K562 (cell line): ENCODE data around the gene HOXA9. TPM values are rescaled to one million over a fixed set of nuclear protein-coding genes. Genes with fewer than 3 reads are reported as not detected.

Experiments used
- ATAC-seq: fragments of 200-7000 bp; cut with Tn5 transposase; 3 replicates; pipeline ENCODE4 v1.9.1; 2020; ENCODE audit warnings: moderate library complexity
- BruUV-seq: library from RNA; stranded (reverse); fragments of 400-500 nt; replicated peaks from 2 replicates; lab custom pipeline; 2021; lab: Mats Ljungman, UMichigan
- CTCF ChIA-PET: fragments of 300-600 bp; formaldehyde crosslinking; extraction: SDS; loops from one replicate; lab custom pipeline; 2021; ENCODE audit warnings: low intra/inter-chr PET ratio; lab: Yijun Ruan, JAX
- POLR2A ChIA-PET: fragments of 300-600, 350-650 bp; sonication (Branson Sonifier 250); formaldehyde crosslinking; extraction: SDS; loops from one replicate; lab custom pipeline; 2021; ENCODE audit warnings: antibody characterized with exemption, inconsistent platforms; lab: Yijun Ruan, JAX
- DNase-seq, 4 experiments: peaks; one replicate each; pipeline versions ENCODE4 v3.0.0 to v3.0.0-alpha.2; 2011 to 2018; ENCODE audit warnings: low spot score in 3 of 4, mixed read lengths in 3 of 4; ENCODE audit errors: extremely low read depth in 1 of 4
- FAIRE-seq: peaks from 2 replicates; lab custom pipeline; 2011; peaks lifted over from hg19 to GRCh38; lab: Jason Lieb, UNC
- H2AFZ ChIP-seq: 2 replicates; pipeline ENCODE4 v1.6.0; 2011; ENCODE audit warnings: low read depth, low read length, control low read depth, inconsistent platforms
- H3K27ac ChIP-seq: fragments of 200-600 bp; 3 replicates; pipeline ENCODE4 v1.8.0; 2011; ENCODE audit warnings: low read depth, mild to moderate bottlenecking, control low read depth, inconsistent platforms, low read length, moderate library complexity, mixed read lengths; ENCODE audit errors: extremely low read depth
- H3K27me3 ChIP-seq, 2 experiments: fragments of 300-600 bp in 1 of 2; 2 replicates in 1 of 2; 3 replicates in 1 of 2; pipeline versions ENCODE4 v1.6.0 to v1.8.0; 2011; ENCODE audit warnings: inconsistent platforms in 2 of 2, low read length in 2 of 2, mild to moderate bottlenecking in 1 of 2, mixed read lengths in 1 of 2, moderate library complexity in 1 of 2; ENCODE audit not compliant: control insufficient read depth in 2 of 2, insufficient read depth in 2 of 2
- H3K36me3 ChIP-seq: fragments of 300-600 bp; 3 replicates; pipeline ENCODE4 v1.8.0; 2011; ENCODE audit warnings: mild to moderate bottlenecking, low read length, inconsistent platforms; ENCODE audit not compliant: control insufficient read depth, insufficient read depth
- H3K4me1 ChIP-seq, 2 experiments: fragments of 200-600 bp in 1 of 2; replicated peaks in 1 of 2; 2 replicates in 1 of 2; 3 replicates in 1 of 2; pipeline versions ENCODE4 v1.5.1 to v1.8.0; 2011; ENCODE audit warnings: inconsistent platforms in 2 of 2, low read length in 2 of 2, mild to moderate bottlenecking in 1 of 2, mixed read lengths in 1 of 2, moderate library complexity in 1 of 2; ENCODE audit not compliant: control insufficient read depth in 2 of 2, insufficient read depth in 2 of 2
- H3K4me2 ChIP-seq: 2 replicates; pipeline ENCODE4 v1.6.1; 2011; ENCODE audit warnings: low read length, control low read depth, inconsistent platforms, mixed read lengths; ENCODE audit not compliant: insufficient read depth
- H3K4me3 ChIP-seq: fragments of 200-600 bp; sonication (generic), shearing (Covaris generic); 2 replicates; pipeline ENCODE4 v1.5.1; 2016; ENCODE audit warnings: control low read depth, inconsistent platforms
- H3K79me2 ChIP-seq: fragments of 200-600 bp; 3 replicates; pipeline ENCODE4 v1.8.0; 2011; ENCODE audit warnings: low read length, inconsistent platforms; ENCODE audit not compliant: control insufficient read depth, insufficient read depth
- H3K9ac ChIP-seq, 2 experiments: 2 replicates each; pipeline versions ENCODE4 v1.6.0 to v1.6.1; 2011; ENCODE audit warnings: low read depth in 2 of 2, low read length in 2 of 2, control low read depth in 1 of 2, inconsistent platforms in 1 of 2, mild to moderate bottlenecking in 1 of 2, mixed read lengths in 1 of 2; ENCODE audit not compliant: insufficient read depth in 1 of 2
- H3K9me1 ChIP-seq: one replicate; pipeline ENCODE4 v1.6.0; 2011; ENCODE audit warnings: inconsistent platforms, mild to moderate bottlenecking, low read length, moderate library complexity; ENCODE audit not compliant: control insufficient read depth, insufficient read depth
- H3K9me3 ChIP-seq: replicated peaks from 2 replicates; pipeline ENCODE4 v1.5.1; 2011; ENCODE audit warnings: low read depth, low read length, inconsistent platforms; ENCODE audit not compliant: control insufficient read depth, insufficient read depth
- H4K20me1 ChIP-seq: replicated peaks from 2 replicates; pipeline ENCODE4 v1.6.1; 2011; ENCODE audit warnings: low read length, inconsistent platforms, mixed read lengths; ENCODE audit not compliant: control insufficient read depth, insufficient read depth
- GTF2E2 ChIP-seq: fragments of 200-800 bp; sonication (Bioruptor generic); IDR thresholded peaks from 2 replicates; pipeline ENCODE4 v1.6.1; 2016; ENCODE audit warnings: missing genetic modification characterization, missing compliant biosample characterization
- KDM5B ChIP-seq: fragments of 200-600 bp; sonication (generic); IDR thresholded peaks from 2 replicates; pipeline ENCODE4 v1.6.1; 2012; ENCODE audit warnings: low read depth, mild to moderate bottlenecking, moderate library complexity, low read length, control low read depth, inconsistent platforms; ENCODE audit not compliant: insufficient replicate concordance
- U2AF2 ChIP-seq: fragments of 200-400 bp; formaldehyde crosslinking; optimal IDR thresholded peaks from 2 replicates; pipeline ENCODE3; 2017; ENCODE audit warnings: low read depth, mild to moderate bottlenecking, low read length
- ZNF232 ChIP-seq: sonication (generic); formaldehyde crosslinking; IDR thresholded peaks from 2 replicates; pipeline ENCODE4 v1.8.0; 2022; ENCODE audit warnings: mild to moderate bottlenecking, missing genetic modification reagents
- ZNF507 ChIP-seq: conservative IDR thresholded peaks from 2 replicates; pipeline ENCODE4 v1.6.1; 2017; ENCODE audit warnings: missing genetic modification characterization, missing compliant biosample characterization
- ZNF512 ChIP-seq: IDR thresholded peaks from 2 replicates; pipeline ENCODE4 v1.6.1; 2016; ENCODE audit warnings: missing genetic modification characterization, missing compliant biosample characterization
- WGBS: fragments of 100-300 bp; shearing (Covaris generic); methylation state at CpG from one replicate; pipeline ENCODE4 v1.1.6; 2016; ENCODE audit warnings: low coverage, mixed read lengths; ENCODE audit not compliant: insufficient coverage; ENCODE audit errors: missing lambda C conversion rate; 5-methylcytosine and 5-hydroxymethylcytosine counted together
- in situ Hi-C: fragments of 300-500 bp; cut with MboI; formaldehyde crosslinking; loops from 4 replicates; pipeline ENCODE4 v1.15.0; 2018; ENCODE audit warnings: inconsistent platforms, mixed read lengths
- intact Hi-C: fragments of 100-400 bp; cut with micrococcal nuclease; formaldehyde crosslinking; loops from 2 replicates; pipeline ENCODE4 v1.14.2; 2022
- polyA plus RNA-seq, 8 experiments: library from polyadenylated mRNA; depleted of rRNA in 4 of 8; stranded (reverse) in 5 of 8; unstranded in 3 of 8; fragments of >200 nt; fragmentation: Nextera tagmentation in 2 of 8; fragmentation: Illumina TruSeq in 1 of 8; extraction: Ambion mirVana in 2 of 8; extraction: Trizol in 1 of 8; gene quantifications; 2 replicates each; pipeline versions ENCODE4 v1.2.1 to v1.2.3, GENCODE V29; 2011 to 2014; ENCODE audit warnings: inconsistent platforms in 1 of 8, missing spikeins in 1 of 8
- total RNA-seq, 7 experiments: library from RNA; depleted of rRNA in 6 of 7; stranded (reverse); fragments of >200 nt in 6 of 7; fragmentation: Illumina TruSeq in 2 of 7; extraction: Trizol in 2 of 7; gene quantifications; 2 replicates each; pipeline versions ENCODE4 v1.2.1 to v1.2.3, GENCODE V29; 2011 to 2021; ENCODE audit warnings: low replicate concordance in 1 of 7

The HOXA9 gene
- total and polyA plus RNA-seq, 9 of the 15 experiments (the other 6 are each of a cell fraction or from before 2014, with no cell fraction given) = not detected

GRCh38 chr7:27165996-27166530 lies 726 bp upstream of the HOXA9 start:
- ATAC-seq (no peak), DNase-seq (no peak), FAIRE-seq (no peak)
- intact Hi-C loops = no loop called here
- H3K9me3 ChIP-seq = no peaks in the 10 kb centered on the region
- no peak overlapping the region for H3K4me3 ChIP-seq
- CTCF ChIA-PET = interaction anchor here (0.6 to 0.7 kb wide), 2 partner anchors 16 to 1273 kb away, joined by 3 read pairs; no protein-coding TSS in a partner anchor
- peaks cover 38 to 70% of the 10 kb centered on the region in 2 experiments for H3K27me3 ChIP-seq
- no peaks in the 10 kb centered on the region for H3K9me1 ChIP-seq
- POLR2A ChIA-PET = no interaction called here
- 49% methylated on average over 23 of the region's 46 CpGs for WGBS
- peaks cover 0 to 15% of the 10 kb centered on the region in 2 experiments; a peak in 2 of 5 replicates for H3K4me1 ChIP-seq
- no peaks in the 10 kb centered on the region for H3K79me2 ChIP-seq
- no peaks in the 10 kb centered on the region for H4K20me1 ChIP-seq
- no peak overlapping the region for H3K27ac ChIP-seq
- H3K36me3 ChIP-seq = no peaks in the 10 kb centered on the region
- in situ Hi-C loops = loop anchor here (5.0 to 25.0 kb wide), 4 partner anchors 654 to 1279 kb away; no protein-coding TSS in a partner anchor
- TF ChIP-seq U2AF2 (no peak), GTF2E2 (no peak), ZNF512 (no peak), KDM5B (no peak), ZNF232 (CRISPR knock-in tag) (no peak), ZNF507 (no peak)
- no peak overlapping the region for H3K9ac ChIP-seq
- BruUV-seq = no TSS peak
- no peak overlapping the region for H3K4me2 ChIP-seq
- no peak overlapping the region for H2AFZ ChIP-seq
